Brain microvascular endothelial cell (primary cell): ENCODE results near the gene GTPBP8.
A peak's percentile ranks its signal among the peaks of the same experiment; 100 is the strongest.

ENCODE experiments used
- DNase-seq: peaks from one replicate; pipeline ENCODE4 v3.0.0-alpha.2; 2020
- H3K27ac ChIP-seq: fragments of 250-450 bp; sonication (Bioruptor Pico); 2 replicates; pipeline ENCODE4 v1.5.1; 2020; ENCODE audit warnings: mild to moderate bottlenecking, moderate library complexity
- H3K27me3 ChIP-seq: fragments of 250-450 bp; sonication (Bioruptor Pico); replicated peaks from 2 replicates; pipeline ENCODE4 v1.5.1; 2020; ENCODE audit warnings: mild to moderate bottlenecking
- H3K36me3 ChIP-seq: fragments of 250-450 bp; sonication (Bioruptor Pico); replicated peaks from 2 replicates; pipeline ENCODE4 v1.5.1; 2020; ENCODE audit warnings: mild to moderate bottlenecking
- H3K4me3 ChIP-seq: 2 replicates; pipeline ENCODE4 v1.5.1; 2011; ENCODE audit warnings: low read depth, mild to moderate bottlenecking, control low read depth, low read length, moderate library complexity
- CTCF ChIP-seq: IDR thresholded peaks from 2 replicates; pipeline ENCODE4 v1.5.1; 2011; ENCODE audit warnings: low read depth, mild to moderate bottlenecking, moderate library complexity, low read length, control low read depth, inconsistent platforms; ENCODE audit errors: missing control alignments
- in situ Hi-C: cut with HindIII; loops from 2 replicates; pipeline ENCODE4 v1.10.0; 2017; ENCODE audit warnings: low sequenced_read_pairs, low pct_ligation_motif_present

Gene GTPBP8

GRCh38 chr3:112990672-112991602 lies at the start of gene GTPBP8:
Gene GTPBP8, plus strand, starts transcription at chr3:112990984. Its CDS starts 16 bp downstream, at chr3:112991000.
- Histone ChIP-seq H3K4me3 (peak within 1 kb of the TSS; percentile 79), H3K27me3 (no peaks in the 10 kb centered on the region), H3K36me3 (no peaks in the 10 kb centered on the region), H3K27ac (peak within 1 kb of the TSS; percentile 82)
- peak; percentile 85 for DNase-seq
- TF ChIP-seq CTCF = no peak
- in situ Hi-C loops = loop anchor here (25.0 kb wide), 1 partner anchor 404 kb away; no protein-coding TSS in a partner anchor

- Histone ChIP-seq H3K27me3 (no peaks in the 10 kb centered on the region), H3K36me3 (no peaks in the 10 kb centered on the region), H3K27ac (no peak overlapping the region), H3K4me3 (no peak overlapping the region)
- no peak for TF ChIP-seq CTCF
- no peak for DNase-seq
- in situ Hi-C loops = no loop called here
These were observed 42.4 kb upstream of the GTPBP8 start for GRCh38 chr3:112948346-112948838.

GRCh38 chr3:112956351-112956750 lies 34.4 kb upstream of the GTPBP8 start:
- Histone ChIP-seq H3K36me3 (no peaks in the 10 kb centered on the region), H3K27me3 (no peaks in the 10 kb centered on the region), H3K27ac (no peak overlapping the region), H3K4me3 (no peak overlapping the region)
- in situ Hi-C loops = no loop called here
- DNase-seq = no peak
- TF ChIP-seq CTCF = no peak

GRCh38 chr3:112958811-112959560 lies 31.8 kb upstream of the GTPBP8 start:
- in situ Hi-C loops = no loop called here
- Histone ChIP-seq H3K27ac (no peak overlapping the region), H3K27me3 (no peaks in the 10 kb centered on the region), H3K4me3 (no peak overlapping the region), H3K36me3 (no peaks in the 10 kb centered on the region)
- no peak for DNase-seq
- no peak for TF ChIP-seq CTCF

- Histone ChIP-seq H3K27ac (no peak overlapping the region), H3K36me3 (no peaks in the 10 kb centered on the region), H3K4me3 (no peak overlapping the region), H3K27me3 (no peaks in the 10 kb centered on the region)
- in situ Hi-C loops = no loop called here
- DNase-seq = no peak
- no peak for TF ChIP-seq CTCF
These were observed 27.1 kb upstream of the GTPBP8 start for GRCh38 chr3:112963683-112964082.
